Measurements from ENCODE around the gene TOMT. TPM values are rescaled to one million over a fixed set of nuclear protein-coding genes. Genes with fewer than 3 reads are reported as not detected.

TOMT gene
- total RNA-seq, 1 donor from 2014 or later: not detected

DNA sequence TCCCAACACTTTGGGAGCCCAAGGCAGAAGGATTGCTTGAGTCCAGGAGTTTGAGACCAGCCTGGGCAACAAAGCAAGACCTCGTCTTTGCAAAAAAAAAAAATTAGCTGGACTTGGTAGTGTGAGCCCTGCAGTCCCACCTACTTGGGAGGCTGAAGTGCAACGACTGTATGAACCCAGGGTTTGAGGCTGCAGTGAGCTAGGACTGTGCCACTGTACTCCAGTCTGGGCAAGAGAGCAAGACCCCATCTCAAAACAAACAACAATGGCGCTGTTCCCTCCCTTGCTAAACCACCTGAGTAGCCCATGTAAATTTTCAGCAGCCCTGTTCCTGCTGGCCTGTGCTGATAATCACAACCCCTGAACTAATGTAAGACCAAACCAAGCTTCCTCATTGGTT is 5.7 kb upstream of the TOMT start:
- H3K4me3 Mint-ChIP-seq: no peak overlapping the region
- no peaks in the 10 kb centered on the region for H3K9me3 Mint-ChIP-seq
- intact Hi-C loops (cut with micrococcal nuclease): loop anchor here (10.0 kb wide), 1 partner anchor 715 kb away; the partner anchor contains the start of gene ATG16L2
- H3K36me3 Mint-ChIP-seq (ENCODE audit: low read depth): peaks cover 19% of the 10 kb centered on the region
- H3K27ac Mint-ChIP-seq: no peak overlapping the region
- DNase-seq (ENCODE audit: low spot score): no peak
- no peaks in the 10 kb centered on the region for H3K27me3 Mint-ChIP-seq (ENCODE audit: insufficient read depth)
- H3K4me1 Mint-ChIP-seq (ENCODE audit: low read depth): peaks cover 41% of the 10 kb centered on the region

DNA sequence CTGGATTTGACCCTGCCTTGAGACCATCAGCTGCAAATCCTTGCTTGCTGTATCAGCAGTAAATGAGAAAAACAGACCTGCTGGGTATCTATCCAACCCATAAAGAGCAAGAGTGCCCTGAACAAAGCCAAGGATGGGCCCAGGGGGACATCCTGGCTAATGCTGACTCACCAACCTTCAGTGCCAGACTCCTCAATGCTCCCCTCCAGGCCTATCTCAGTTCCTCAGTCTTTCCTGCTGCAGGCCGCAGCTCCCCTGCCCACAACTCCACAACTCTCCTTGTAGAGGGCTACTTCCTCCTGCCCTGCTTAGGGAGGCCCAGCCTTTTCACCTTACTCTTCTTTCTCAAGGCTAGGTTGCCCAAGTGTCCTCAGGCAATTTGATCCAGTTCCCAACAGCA is 5.3 kb upstream of the TOMT start:
- intact Hi-C loops (cut with micrococcal nuclease): loop anchor here (10.0 kb wide), 1 partner anchor 714 kb away; the partner anchor contains the start of gene ATG16L2
- Mint-ChIP-seq H3K27me3 (ENCODE audit: insufficient read depth) (no peaks in the 10 kb centered on the region), H3K27ac (peak overlapping the region; percentile 15), H3K9me3 (no peaks in the 10 kb centered on the region), H3K4me1 (ENCODE audit: low read depth) (peaks cover 41% of the 10 kb centered on the region), H3K4me3 (no peak overlapping the region), H3K36me3 (ENCODE audit: low read depth) (peaks cover 19% of the 10 kb centered on the region)
- DNase-seq (ENCODE audit: low spot score): no peak

DNA sequence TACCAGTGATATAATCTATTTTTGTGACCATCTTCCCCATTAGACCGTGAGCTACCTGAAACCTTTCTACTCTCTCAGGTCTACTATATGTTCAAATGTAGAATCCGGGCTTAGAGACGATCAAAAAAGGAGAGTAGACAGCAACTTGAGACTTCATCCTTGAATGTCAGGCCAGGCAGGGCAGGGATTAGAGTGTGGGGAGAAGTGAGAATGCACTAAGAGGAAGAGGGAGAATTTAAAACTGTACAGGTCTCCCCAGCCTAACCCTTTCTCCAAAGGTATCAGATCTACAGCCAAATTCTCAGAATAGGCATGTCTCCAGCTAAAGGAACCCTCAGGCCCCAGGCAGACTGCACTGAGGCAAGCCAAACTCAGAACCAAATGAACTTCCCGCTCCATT is 3.6 kb upstream of the TOMT start:
- Mint-ChIP-seq H3K36me3 (ENCODE audit: low read depth) (peaks cover 15% of the 10 kb centered on the region), H3K9me3 (no peaks in the 10 kb centered on the region), H3K27me3 (ENCODE audit: insufficient read depth) (no peaks in the 10 kb centered on the region), H3K4me3 (peak overlapping the region; percentile 95), H3K27ac (peak overlapping the region; percentile 87), H3K4me1 (ENCODE audit: low read depth) (peaks cover 41% of the 10 kb centered on the region)
- intact Hi-C loops (cut with micrococcal nuclease): loop anchor here (2.0 to 10.0 kb wide), 3 partner anchors 173 to 713 kb away; partner anchors contain the start of genes ATG16L2, CLPB, RNF121 and XNDC1N
- DNase-seq (ENCODE audit: low spot score): no peak

DNA sequence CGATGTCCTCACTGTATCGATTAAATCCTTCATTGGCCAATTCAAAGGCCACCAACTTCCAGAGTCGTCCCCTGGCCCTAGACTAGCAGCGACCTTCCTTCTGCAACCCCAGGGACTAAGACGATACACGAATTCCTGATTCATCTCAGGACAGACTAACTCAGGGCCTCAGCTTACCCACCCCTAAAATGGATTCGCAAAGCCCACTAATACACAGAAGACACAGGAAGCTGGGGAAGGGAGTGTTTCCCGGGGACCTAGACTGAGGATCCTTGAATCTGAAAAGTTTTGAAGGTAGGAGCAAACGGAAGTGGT is 3.1 kb upstream of the TOMT start:
- intact Hi-C loops (cut with micrococcal nuclease): loop anchor here (2.0 to 10.0 kb wide), 3 partner anchors 174 to 712 kb away; partner anchors contain the start of genes ATG16L2, CLPB, RNF121 and XNDC1N
- H3K9me3 Mint-ChIP-seq: no peaks in the 10 kb centered on the region
- no peak for DNase-seq (ENCODE audit: low spot score)
- no peaks in the 10 kb centered on the region for H3K27me3 Mint-ChIP-seq (ENCODE audit: insufficient read depth)
- peak overlapping the region; percentile 87 for H3K27ac Mint-ChIP-seq
- peaks cover 14% of the 10 kb centered on the region for H3K36me3 Mint-ChIP-seq (ENCODE audit: low read depth)
- peak overlapping the region; percentile 95 for H3K4me3 Mint-ChIP-seq
- peaks cover 41% of the 10 kb centered on the region for H3K4me1 Mint-ChIP-seq (ENCODE audit: low read depth)

GRCh38 chr11:72102946-72103753 is 2.6 kb upstream of the TOMT start, which contains the start of gene LAMTOR1:
LAMTOR1 (minus strand) TSS chr11:72103297; CDS start chr11:72103224, 73 bp downstream.
- DNase-seq (ENCODE audit: low spot score): peak; percentile 97
- H3K4me3 Mint-ChIP-seq: peak within 1 kb of the TSS; percentile 95
- peaks cover 41% of the 10 kb centered on the region for H3K4me1 Mint-ChIP-seq (ENCODE audit: low read depth)
- intact Hi-C loops (cut with micrococcal nuclease): loop anchor here (1.0 to 10.0 kb wide), 8 partner anchors 9 to 712 kb away; partner anchors contain the start of genes ANAPC15, ATG16L2, CLPB and LRRC51
- H3K9me3 Mint-ChIP-seq: no peaks in the 10 kb centered on the region
- H3K27ac Mint-ChIP-seq: peak within 1 kb of the TSS; percentile 87
- no peaks in the 10 kb centered on the region for H3K27me3 Mint-ChIP-seq (ENCODE audit: insufficient read depth)
- peaks cover 14% of the 10 kb centered on the region for H3K36me3 Mint-ChIP-seq (ENCODE audit: low read depth)

- peak overlapping the region; percentile 95 for H3K4me3 Mint-ChIP-seq
These were observed 2.0 kb upstream of the TOMT start for GRCh38 chr11:72103754-72104167.

GRCh38 chr11:72111300-72112142 is 5.8 kb downstream of the TOMT start:
- no peaks in the 10 kb centered on the region for H3K27me3 Mint-ChIP-seq (ENCODE audit: insufficient read depth)
- no peak for DNase-seq (ENCODE audit: low spot score)
- H3K9me3 Mint-ChIP-seq: peaks cover 5% of the 10 kb centered on the region
- intact Hi-C loops (cut with micrococcal nuclease): loop anchor here (1.0 kb wide), 9 partner anchors 8 to 557 kb away; partner anchors contain the start of genes CLPB, LAMTOR1, LRRC51 and NUMA1
- H3K4me3 Mint-ChIP-seq: peak overlapping the region; percentile 90
- peaks cover 6% of the 10 kb centered on the region for H3K36me3 Mint-ChIP-seq (ENCODE audit: low read depth)
- peak overlapping the region; percentile 98 for H3K27ac Mint-ChIP-seq
- peaks cover 28% of the 10 kb centered on the region for H3K4me1 Mint-ChIP-seq (ENCODE audit: low read depth)

More at GRCh38 chr11:72103754-72104167, 2.0 kb upstream of the TOMT start:
- Mint-ChIP-seq H3K27me3 (ENCODE audit: insufficient read depth) (no peaks in the 10 kb centered on the region), H3K36me3 (ENCODE audit: low read depth) (peaks cover 14% of the 10 kb centered on the region), H3K9me3 (no peaks in the 10 kb centered on the region), H3K27ac (peak overlapping the region; percentile 87), H3K4me1 (ENCODE audit: low read depth) (peaks cover 41% of the 10 kb centered on the region)
- DNase-seq (ENCODE audit: low spot score): no peak
- intact Hi-C loops (cut with micrococcal nuclease): loop anchor here (1.0 to 10.0 kb wide), 8 partner anchors 9 to 711 kb away; partner anchors contain the start of genes ANAPC15, ATG16L2, CLPB and LRRC51

GRCh38 chr11:72112143-72112977 is 6.6 kb downstream of the TOMT start, which contains the start of gene ANAPC15:
ANAPC15 (minus strand) TSS chr11:72112695; CDS start chr11:72111276, 1,419 bp downstream.
- H3K36me3 Mint-ChIP-seq (ENCODE audit: low read depth): peaks cover 6% of the 10 kb centered on the region
- H3K27me3 Mint-ChIP-seq (ENCODE audit: insufficient read depth): no peaks in the 10 kb centered on the region
- peaks cover 28% of the 10 kb centered on the region for H3K4me1 Mint-ChIP-seq (ENCODE audit: low read depth)
- intact Hi-C loops (cut with micrococcal nuclease): loop anchor here (1.0 kb wide), 9 partner anchors 9 to 556 kb away; partner anchors contain the start of genes CLPB, LAMTOR1, LRRC51 and NUMA1
- H3K27ac Mint-ChIP-seq: peak within 1 kb of the TSS; percentile 98
- DNase-seq (ENCODE audit: low spot score): peak; percentile 97
- peak within 1 kb of the TSS; percentile 90 for H3K4me3 Mint-ChIP-seq
- peaks cover 5% of the 10 kb centered on the region for H3K9me3 Mint-ChIP-seq

DNA sequence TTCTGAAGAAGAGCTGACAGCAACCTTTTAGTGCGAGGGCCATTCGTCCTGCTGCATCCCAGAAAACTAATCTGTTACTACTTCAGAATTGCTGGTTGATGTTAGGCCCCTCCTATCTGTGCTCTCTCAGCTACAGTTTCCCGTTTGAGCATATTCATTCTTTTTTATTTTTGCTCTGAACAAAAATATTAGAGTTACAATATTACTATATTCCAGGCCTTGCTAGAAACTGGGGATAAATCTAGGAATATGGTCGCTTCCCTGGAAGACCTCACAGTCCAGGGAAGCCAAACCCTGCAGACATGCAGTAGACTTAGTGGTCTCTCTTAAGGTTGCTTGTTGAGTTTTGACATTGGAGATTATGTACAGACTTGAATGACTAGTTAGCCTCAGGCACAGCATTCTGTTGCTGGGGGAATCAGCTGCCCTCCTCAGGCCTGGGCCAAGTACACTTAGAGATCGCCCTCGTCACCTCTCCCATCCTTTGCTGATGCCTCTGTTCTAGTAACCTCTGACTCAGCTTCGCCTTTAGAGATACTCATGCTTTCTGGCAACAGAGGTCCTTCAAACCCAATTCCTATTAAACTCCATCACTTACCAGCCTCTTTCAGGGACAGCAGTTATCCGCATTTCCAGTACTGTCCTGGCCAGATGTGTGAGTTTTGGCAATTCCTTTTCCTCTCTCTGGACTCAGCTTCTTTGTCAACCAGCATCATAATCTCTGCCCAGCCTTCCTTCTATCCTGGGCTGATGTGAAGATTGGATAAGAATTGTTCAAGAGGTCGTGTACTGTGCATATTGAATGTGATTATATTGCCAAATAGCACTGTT is 7.5 kb downstream of the TOMT start:
- H3K9me3 Mint-ChIP-seq: peaks cover 5% of the 10 kb centered on the region
- intact Hi-C loops (cut with micrococcal nuclease): loop anchor here (1.0 kb wide), 9 partner anchors 10 to 555 kb away; partner anchors contain the start of genes CLPB, LAMTOR1, LRRC51 and NUMA1
- H3K27me3 Mint-ChIP-seq (ENCODE audit: insufficient read depth): no peaks in the 10 kb centered on the region
- no peak for DNase-seq (ENCODE audit: low spot score)
- H3K27ac Mint-ChIP-seq: peak overlapping the region; percentile 98
- peaks cover 6% of the 10 kb centered on the region for H3K36me3 Mint-ChIP-seq (ENCODE audit: low read depth)
- peaks cover 28% of the 10 kb centered on the region for H3K4me1 Mint-ChIP-seq (ENCODE audit: low read depth)
- H3K4me3 Mint-ChIP-seq: peak overlapping the region; percentile 90

DNA sequence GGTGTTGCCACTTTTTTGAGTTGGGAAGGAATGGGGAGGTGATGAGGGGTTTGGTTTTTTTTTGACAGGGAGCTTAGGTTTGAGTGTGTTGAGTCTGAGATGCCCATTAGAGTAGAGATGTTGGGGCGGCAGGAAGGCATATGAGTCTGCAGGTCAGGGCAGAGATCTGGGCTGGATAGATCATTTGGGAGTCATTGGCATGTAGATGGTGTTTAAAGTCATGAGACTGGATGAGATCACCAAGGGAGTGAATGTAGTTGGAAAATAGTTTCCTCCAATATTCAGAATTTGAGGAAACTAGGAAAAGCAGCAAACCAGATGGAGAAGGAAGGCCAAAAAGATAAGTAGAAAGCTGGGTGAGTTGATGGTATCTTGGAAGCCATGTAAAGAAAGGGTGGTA is 8.8 kb downstream of the TOMT start:
- Mint-ChIP-seq H3K36me3 (ENCODE audit: low read depth) (peaks cover 6% of the 10 kb centered on the region), H3K4me3 (no peak overlapping the region), H3K27me3 (ENCODE audit: insufficient read depth) (peaks cover 2% of the 10 kb centered on the region), H3K9me3 (peaks cover 5% of the 10 kb centered on the region), H3K27ac (no peak overlapping the region), H3K4me1 (ENCODE audit: low read depth) (peaks cover 28% of the 10 kb centered on the region)
- intact Hi-C loops (cut with micrococcal nuclease): no loop called here
- no peak for DNase-seq (ENCODE audit: low spot score)
